CD4-positive, alpha-beta memory T cell (primary cell): ENCODE results near the gene SEZ6L. TPM values are rescaled to one million over a fixed set of nuclear protein-coding genes. Genes with fewer than 3 reads are reported as not detected.
A peak's percentile ranks its signal among the peaks of the same experiment; 100 is the strongest.

Experiments used
- CTCF ChIA-PET: fragments of 350-600 bp; sonication (Branson Sonifier 250); formaldehyde crosslinking; loops from one replicate; lab custom pipeline; 2021; ENCODE audit warnings: inconsistent platforms; ENCODE audit not compliant: partially characterized antibody; lab: Charles Lee
- POLR2A ChIA-PET: fragments of 350-600 bp; sonication (Branson Sonifier 250); formaldehyde crosslinking; loops from one replicate; lab custom pipeline; 2021; ENCODE audit not compliant: partially characterized antibody; lab: Charles Lee
- DNase-seq, 5 donors: peaks; one replicate each; pipeline versions ENCODE4 v3.0.0 to v3.0.0-alpha.2; 2020 to 2022; ENCODE audit warnings: mixed read lengths in 1 of 5
- H3K27ac ChIP-seq: one replicate; pipeline ENCODE4 v1.7.0; 2013; ENCODE audit warnings: low read depth, low read length
- H3K27me3 ChIP-seq: 2 replicates; pipeline ENCODE4 v1.7.0; 2013; ENCODE audit warnings: mild to moderate bottlenecking, low read length, moderate library complexity; ENCODE audit not compliant: insufficient read depth
- H3K36me3 ChIP-seq: 2 replicates; pipeline ENCODE4 v1.7.0; 2013; ENCODE audit warnings: mild to moderate bottlenecking, low read length, moderate library complexity; ENCODE audit not compliant: insufficient read depth
- H3K4me1 ChIP-seq: 2 replicates; pipeline ENCODE4 v1.7.0; 2013; ENCODE audit warnings: mild to moderate bottlenecking, low read length, moderate library complexity; ENCODE audit not compliant: insufficient read depth
- H3K4me3 ChIP-seq, 2 donors: one replicate each; pipeline ENCODE4 v1.7.0; 2013; ENCODE audit warnings: low read length in 2 of 2, mild to moderate bottlenecking in 1 of 2
- H3K9me3 ChIP-seq, 2 donors: one replicate each; pipeline ENCODE4 v1.7.0; 2013; ENCODE audit warnings: low read length in 2 of 2, control low read depth in 1 of 2; ENCODE audit not compliant: control insufficient read depth in 1 of 2
- H3K27ac Mint-ChIP-seq, 7 donors: one replicate each; pipeline ENCODE4 v1.8.0; 2020 to 2021; ENCODE audit warnings: mixed read lengths in 7 of 7, mild to moderate bottlenecking in 6 of 7, inconsistent platforms in 3 of 7, moderate library complexity in 3 of 7
- H3K27me3 Mint-ChIP-seq, 2 donors: one replicate each; pipeline ENCODE4 v1.8.0; 2020 to 2021; ENCODE audit warnings: mixed read lengths in 2 of 2
- H3K36me3 Mint-ChIP-seq, 2 donors: one replicate each; pipeline ENCODE4 v1.8.0; 2020 to 2021; ENCODE audit warnings: mixed read lengths in 2 of 2, inconsistent platforms in 1 of 2, mild to moderate bottlenecking in 1 of 2
- H3K4me1 Mint-ChIP-seq, 4 donors: one replicate each; pipeline ENCODE4 v1.8.0; 2020 to 2021; ENCODE audit warnings: mixed read lengths in 4 of 4, mild to moderate bottlenecking in 1 of 4
- H3K4me3 Mint-ChIP-seq, 8 donors: one replicate each; pipeline ENCODE4 v1.8.0; 2020 to 2021; ENCODE audit warnings: mixed read lengths in 8 of 8, mild to moderate bottlenecking in 7 of 8, moderate library complexity in 6 of 8, inconsistent platforms in 3 of 8
- H3K9me3 Mint-ChIP-seq, 8 donors: one replicate each; pipeline ENCODE4 v1.8.0; 2020 to 2021; ENCODE audit warnings: mixed read lengths in 8 of 8, mild to moderate bottlenecking in 5 of 8, inconsistent platforms in 3 of 8, moderate library complexity in 1 of 8
- intact Hi-C: fragments of 100-400 bp; cut with micrococcal nuclease; formaldehyde crosslinking; loops from one replicate; pipeline ENCODE4 v1.15.1; 2023
- polyA plus RNA-seq, 2 donors: library from polyadenylated mRNA; unstranded; fragments of 300-500 nt; fragmentation: Illumina TruSeq; gene quantifications; one replicate each; pipeline ENCODE4 v1.2.3, GENCODE V29; 2021
- total RNA-seq, 2 experiments: library from RNA; stranded (reverse); gene quantifications; one replicate each; pipeline ENCODE4 v1.2.3, GENCODE V29; 2021

The SEZ6L gene
- total and polyA plus RNA-seq, 4 experiments from 2014 or later: not detected

DNA sequence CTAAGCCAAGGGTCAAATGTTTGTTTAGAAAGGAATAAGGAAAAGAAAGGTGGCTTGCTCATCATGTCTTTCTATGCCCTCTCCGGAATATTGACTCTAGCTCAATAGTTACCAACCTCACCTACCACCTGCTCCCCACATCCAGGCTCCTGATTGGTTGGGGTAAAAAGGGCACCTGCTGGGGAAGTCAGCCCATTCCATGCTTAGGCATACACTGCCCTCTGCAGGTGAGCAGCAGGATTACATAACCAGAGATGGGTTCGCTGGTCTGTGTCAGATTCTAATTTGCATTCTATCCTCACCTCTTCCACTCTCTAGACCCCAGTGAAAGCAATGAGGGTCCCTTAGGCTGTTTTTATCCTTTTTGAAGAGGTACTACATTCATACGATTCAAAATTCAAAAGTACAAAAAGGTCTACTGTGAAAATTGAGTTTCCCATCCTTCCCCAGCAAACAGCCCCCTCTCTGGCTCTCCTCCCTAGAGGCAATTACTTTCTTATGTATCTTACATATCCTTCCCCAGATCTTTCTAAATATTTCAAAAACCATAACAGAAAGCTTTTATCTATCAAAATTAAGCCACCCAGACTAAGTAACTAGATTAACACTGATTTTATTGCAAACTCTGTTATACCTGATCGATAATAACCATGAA, 161.8 kb downstream of the SEZ6L start:
- intact Hi-C loops: loop anchor here (2.0 to 5.0 kb wide), 2 partner anchors 559 to 868 kb away; no protein-coding TSS in a partner anchor
- no peak overlapping the region for H3K27ac ChIP-seq
- Mint-ChIP-seq H3K36me3 (no peaks in the 10 kb centered on the region), H3K9me3 (no peaks in the 10 kb centered on the region), H3K27me3 (peaks cover 13 to 24% of the 10 kb centered on the region in 2 donors), H3K4me1 (peaks cover 0 to 2% (median 0%) of the 10 kb centered on the region in 4 donors), H3K4me3 (no peak overlapping the region), H3K27ac (no peak overlapping the region)
- no peaks in the 10 kb centered on the region for H3K36me3 ChIP-seq
- CTCF ChIA-PET: interaction anchor here (0.6 to 2.1 kb wide), 11 partner anchors 7 to 1096 kb away, joined by 3 to 14 read pairs (median 3); no protein-coding TSS in a partner anchor
- no peaks in the 10 kb centered on the region for H3K9me3 ChIP-seq
- POLR2A ChIA-PET: no interaction called here
- no peak overlapping the region for H3K4me3 ChIP-seq
- peak; percentile 35 to 54 (median 44) for DNase-seq
- H3K27me3 ChIP-seq: no peaks in the 10 kb centered on the region
- H3K4me1 ChIP-seq: no peaks in the 10 kb centered on the region

DNA sequence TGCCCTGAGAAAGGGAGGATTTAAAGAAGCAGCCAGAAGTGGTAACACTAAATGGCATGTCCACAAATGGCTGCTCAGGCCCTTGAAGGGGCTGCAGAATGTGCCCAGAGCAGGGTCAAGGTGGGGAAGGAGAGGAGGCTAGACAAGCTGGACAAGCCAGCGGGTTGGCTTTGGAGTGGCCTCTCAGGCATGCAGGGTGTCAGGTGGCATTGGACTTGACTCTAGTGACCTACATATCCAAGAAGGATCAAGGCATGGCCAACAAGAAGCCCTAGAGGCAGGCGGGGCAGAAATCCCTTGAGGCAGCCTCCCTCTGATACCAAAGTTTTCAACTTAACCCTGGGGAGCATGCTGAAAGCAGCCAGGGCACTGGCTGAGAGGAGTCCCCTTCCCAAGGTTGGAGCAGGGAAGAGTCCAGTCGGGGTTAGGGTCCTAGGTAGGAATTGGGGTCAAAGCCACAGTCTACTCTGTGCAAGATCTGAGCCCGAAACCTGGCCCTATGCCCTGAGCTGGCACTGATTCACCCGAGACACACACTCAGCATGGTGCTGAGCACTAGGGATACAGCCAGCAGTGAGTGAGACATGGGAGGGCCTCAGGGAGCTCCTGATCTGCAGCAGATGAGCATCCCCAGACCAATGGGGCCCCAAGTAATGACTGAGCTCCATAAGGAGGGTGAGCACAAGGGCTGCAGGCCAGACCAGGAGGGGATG, 164.0 kb downstream of the SEZ6L start:
- Mint-ChIP-seq H3K4me1 (peaks cover 0 to 2% (median 0%) of the 10 kb centered on the region in 4 donors), H3K36me3 (no peaks in the 10 kb centered on the region), H3K27me3 (peaks cover 20 to 29% of the 10 kb centered on the region in 2 donors), H3K27ac (no peak overlapping the region), H3K4me3 (no peak overlapping the region), H3K9me3 (no peaks in the 10 kb centered on the region)
- Histone ChIP-seq H3K36me3 (no peaks in the 10 kb centered on the region), H3K9me3 (no peaks in the 10 kb centered on the region), H3K4me1 (no peaks in the 10 kb centered on the region), H3K4me3 (no peak overlapping the region), H3K27ac (no peak overlapping the region), H3K27me3 (no peaks in the 10 kb centered on the region)
- DNase-seq: no peak
- intact Hi-C loops: loop anchor here (5.0 kb wide), 1 partner anchor 561 kb away; no protein-coding TSS in a partner anchor
- POLR2A ChIA-PET: no interaction called here
- CTCF ChIA-PET: interaction anchor here (1.0 kb wide), 1 partner anchor 12 kb away, joined by 3 read pairs; no protein-coding TSS in a partner anchor

- Histone ChIP-seq H3K4me1 (no peaks in the 10 kb centered on the region), H3K27me3 (no peaks in the 10 kb centered on the region), H3K36me3 (no peaks in the 10 kb centered on the region), H3K9me3 (no peaks in the 10 kb centered on the region), H3K4me3 (no peak overlapping the region), H3K27ac (no peak overlapping the region)
- Mint-ChIP-seq H3K4me3 (no peak overlapping the region), H3K4me1 (peaks cover 0 to 2% (median 0%) of the 10 kb centered on the region in 4 donors), H3K36me3 (no peaks in the 10 kb centered on the region), H3K9me3 (peaks cover 0 to 2% (median 0%) of the 10 kb centered on the region in 8 donors), H3K27ac (peak overlapping the region in 1 of 7 donors; percentile 8), H3K27me3 (peaks cover 25 to 34% of the 10 kb centered on the region in 2 donors)
- POLR2A ChIA-PET: no interaction called here
- CTCF ChIA-PET: no interaction called here
- no peak for DNase-seq
- intact Hi-C loops: loop anchor here (5.0 kb wide), 1 partner anchor 562 kb away; no protein-coding TSS in a partner anchor
Observed at GRCh38 chr22:26334232-26334631, 165.0 kb downstream of the SEZ6L start.

- Histone ChIP-seq H3K4me1 (no peaks in the 10 kb centered on the region), H3K27ac (no peak overlapping the region), H3K9me3 (no peaks in the 10 kb centered on the region), H3K36me3 (no peaks in the 10 kb centered on the region), H3K27me3 (no peaks in the 10 kb centered on the region), H3K4me3 (no peak overlapping the region)
- peaks cover 33 to 43% of the 10 kb centered on the region in 2 donors for H3K27me3 Mint-ChIP-seq
- H3K36me3 Mint-ChIP-seq: no peaks in the 10 kb centered on the region
- H3K4me1 Mint-ChIP-seq: no peaks in the 10 kb centered on the region
- intact Hi-C loops: no loop called here
- H3K9me3 Mint-ChIP-seq: peaks cover 0 to 2% (median 0%) of the 10 kb centered on the region in 8 donors
- DNase-seq: no peak
- ChIA-PET CTCF (no interaction called here), POLR2A (no interaction called here)
- no peak overlapping the region for H3K4me3 Mint-ChIP-seq
- H3K27ac Mint-ChIP-seq: no peak overlapping the region
Observed at GRCh38 chr22:26336773-26337172, 167.5 kb downstream of the SEZ6L start.

GRCh38 chr22:26339755-26340154, 170.5 kb downstream of the SEZ6L start:
- H3K4me3 Mint-ChIP-seq: no peak overlapping the region
- no peak for DNase-seq
- peaks cover 0 to 2% (median 0%) of the 10 kb centered on the region in 8 donors for H3K9me3 Mint-ChIP-seq
- CTCF ChIA-PET: interaction anchor here (0.8 kb wide), 1 partner anchor 8 kb away, joined by 3 read pairs; no protein-coding TSS in a partner anchor
- H3K27ac ChIP-seq: no peak overlapping the region
- no peaks in the 10 kb centered on the region for H3K4me1 Mint-ChIP-seq
- H3K27me3 Mint-ChIP-seq: peaks cover 27 to 44% of the 10 kb centered on the region in 2 donors
- no peaks in the 10 kb centered on the region for H3K27me3 ChIP-seq
- no peaks in the 10 kb centered on the region for H3K36me3 Mint-ChIP-seq
- no peaks in the 10 kb centered on the region for H3K4me1 ChIP-seq
- intact Hi-C loops: no loop called here
- H3K4me3 ChIP-seq: no peak overlapping the region
- POLR2A ChIA-PET: no interaction called here
- no peaks in the 10 kb centered on the region for H3K36me3 ChIP-seq
- H3K9me3 ChIP-seq: no peaks in the 10 kb centered on the region
- no peak overlapping the region for H3K27ac Mint-ChIP-seq

- no peaks in the 10 kb centered on the region for H3K4me1 Mint-ChIP-seq
- intact Hi-C loops: no loop called here
- no peaks in the 10 kb centered on the region for H3K36me3 Mint-ChIP-seq
- no peak for DNase-seq
- H3K27ac Mint-ChIP-seq: no peak overlapping the region
- CTCF ChIA-PET: interaction anchor here (1.4 to 2.4 kb wide), 2 partner anchors 12 to 23 kb away, joined by 4 to 10 read pairs; no protein-coding TSS in a partner anchor
- H3K9me3 Mint-ChIP-seq: peaks cover 3 to 14% (median 5%) of the 10 kb centered on the region in 8 donors
- Histone ChIP-seq H3K9me3 (no peaks in the 10 kb centered on the region), H3K4me3 (no peak overlapping the region), H3K36me3 (no peaks in the 10 kb centered on the region), H3K4me1 (no peaks in the 10 kb centered on the region), H3K27me3 (no peaks in the 10 kb centered on the region), H3K27ac (no peak overlapping the region)
- H3K27me3 Mint-ChIP-seq: peaks cover 29 to 39% of the 10 kb centered on the region in 2 donors
- H3K4me3 Mint-ChIP-seq: no peak overlapping the region
- POLR2A ChIA-PET: no interaction called here
Observed at GRCh38 chr22:26342745-26343410, 173.6 kb downstream of the SEZ6L start.
